Measurements from ENCODE around the gene KDM6A. TPM values are rescaled to one million over a fixed set of nuclear protein-coding genes. Genes with fewer than 3 reads are reported as not detected.

KDM6A gene
- total RNA-seq, 1 experiment from 2014 or later: 21.0 TPM

GRCh38 chrX:44876086-44876485 is 3.1 kb downstream of the KDM6A start:
- BruUV-seq (replicated peaks): no TSS peak
- Histone ChIP-seq H3K9me2 (ENCODE audit: insufficient read depth) (no peaks in the 10 kb centered on the region), H2AFZ (ENCODE audit: low read depth, low read length, poor library complexity, severe bottlenecking) (no peak overlapping the region), H3K36me3 (ENCODE audit: control insufficient read depth in 1 of 2, insufficient read depth in 2 of 2, low read length in 2 of 2) (no peaks in the 10 kb centered on the region), H3K27ac (ENCODE audit: low read depth, low read length) (no peak overlapping the region), H3K9ac (ENCODE audit: low read length) (no peak overlapping the region), H3K27me3 (ENCODE audit: insufficient read depth, low read length) (no peaks in the 10 kb centered on the region), H4K20me1 (ENCODE audit: insufficient read depth) (no peaks in the 10 kb centered on the region), H3K4me1 (ENCODE audit: control insufficient read depth in 1 of 2, insufficient read depth in 2 of 2, low read length in 2 of 2) (peaks cover 2 to 13% of the 10 kb centered on the region in 2 experiments; a peak in 2 of 4 replicates), H3K4me3 (replicated peaks in 1 of 2; ENCODE audit: low read depth in 1 of 2, low read length in 2 of 2) (no peak overlapping the region), H3K9me3 (ENCODE audit: control insufficient read depth in 1 of 2, insufficient read depth in 1 of 2, low read depth in 1 of 2, low read length in 2 of 2) (no peaks in the 10 kb centered on the region), H3K4me2 (ENCODE audit: low read length) (no peak overlapping the region), H3K79me2 (ENCODE audit: insufficient read depth, low read length) (peaks cover 80% of the 10 kb centered on the region)
- intact Hi-C loops (cut with micrococcal nuclease): no loop called here
- TF ChIP-seq FOSL1 (IDR thresholded peaks at IDR 0.05; ENCODE audit: low read depth): no peak
- TF ChIP-seq CTCF (IDR thresholded peaks at IDR 0.05 in 2 of 3, conservative IDR thresholded peaks at IDR 0.05 in 1 of 3; ENCODE audit: borderline replicate concordance in 1 of 3, insufficient read depth in 1 of 3, low read depth in 2 of 3, low read length in 2 of 3): no peak
- ATAC-seq: no peak
- RAD21 ChIA-PET (ENCODE audit: low non-redundant PET in 1 of 2, low total read pairs in 2 of 2, uncharacterized antibody in 2 of 2, unreplicated experiment in 2 of 2): no interaction called here
- POLR2A ChIA-PET: interaction anchor here (1.1 kb wide), 1 partner anchor 11 kb away, joined by 4 read pairs; no protein-coding TSS in a partner anchor
- CTCF ChIA-PET: no interaction called here
- no peak for DNase-seq (ENCODE audit: low read depth, low spot score)

- no peaks in the 10 kb centered on the region for H3K9me3 ChIP-seq (ENCODE audit: control insufficient read depth in 1 of 2, insufficient read depth in 1 of 2, low read depth in 1 of 2, low read length in 2 of 2)
- no TSS peak for BruUV-seq (replicated peaks)
- CTCF ChIA-PET: no interaction called here
- H3K9ac ChIP-seq (ENCODE audit: low read length): no peak overlapping the region
- H4K20me1 ChIP-seq (ENCODE audit: insufficient read depth): no peaks in the 10 kb centered on the region
- peaks cover 83% of the 10 kb centered on the region for H3K79me2 ChIP-seq (ENCODE audit: insufficient read depth, low read length)
- H3K4me3 ChIP-seq (replicated peaks in 1 of 2; ENCODE audit: low read depth in 1 of 2, low read length in 2 of 2): no peak overlapping the region
- no peaks in the 10 kb centered on the region for H3K9me2 ChIP-seq (ENCODE audit: insufficient read depth)
- peaks cover 0 to 6% of the 10 kb centered on the region in 2 experiments; a peak in 2 of 4 replicates for H3K4me1 ChIP-seq (ENCODE audit: control insufficient read depth in 1 of 2, insufficient read depth in 2 of 2, low read length in 2 of 2)
- no peaks in the 10 kb centered on the region for H3K36me3 ChIP-seq (ENCODE audit: control insufficient read depth in 1 of 2, insufficient read depth in 2 of 2, low read length in 2 of 2)
- TF ChIP-seq ZBTB33 (IDR thresholded peaks at IDR 0.05; ENCODE audit: extremely low read depth, insufficient replicate concordance, low read length): no peak
- POLR2A ChIA-PET: interaction anchor here (1.1 kb wide), 1 partner anchor 10 kb away, joined by 4 read pairs; no protein-coding TSS in a partner anchor
- H3K27ac ChIP-seq (ENCODE audit: low read depth, low read length): no peak overlapping the region
- intact Hi-C loops (cut with micrococcal nuclease): no loop called here
- ATAC-seq (no peak), DNase-seq (ENCODE audit: low read depth, low spot score) (no peak)
- no peak overlapping the region for H3K4me2 ChIP-seq (ENCODE audit: low read length)
- RAD21 ChIA-PET (ENCODE audit: low non-redundant PET in 1 of 2, low total read pairs in 2 of 2, uncharacterized antibody in 2 of 2, unreplicated experiment in 2 of 2): no interaction called here
- no peak overlapping the region for H2AFZ ChIP-seq (ENCODE audit: low read depth, low read length, poor library complexity, severe bottlenecking)
- H3K27me3 ChIP-seq (ENCODE audit: insufficient read depth, low read length): no peaks in the 10 kb centered on the region
These were observed 3.8 kb downstream of the KDM6A start for GRCh38 chrX:44876767-44877166.

All from HCT116 (cell line).